ENCODE measurements around the gene C20orf173.

DNA sequence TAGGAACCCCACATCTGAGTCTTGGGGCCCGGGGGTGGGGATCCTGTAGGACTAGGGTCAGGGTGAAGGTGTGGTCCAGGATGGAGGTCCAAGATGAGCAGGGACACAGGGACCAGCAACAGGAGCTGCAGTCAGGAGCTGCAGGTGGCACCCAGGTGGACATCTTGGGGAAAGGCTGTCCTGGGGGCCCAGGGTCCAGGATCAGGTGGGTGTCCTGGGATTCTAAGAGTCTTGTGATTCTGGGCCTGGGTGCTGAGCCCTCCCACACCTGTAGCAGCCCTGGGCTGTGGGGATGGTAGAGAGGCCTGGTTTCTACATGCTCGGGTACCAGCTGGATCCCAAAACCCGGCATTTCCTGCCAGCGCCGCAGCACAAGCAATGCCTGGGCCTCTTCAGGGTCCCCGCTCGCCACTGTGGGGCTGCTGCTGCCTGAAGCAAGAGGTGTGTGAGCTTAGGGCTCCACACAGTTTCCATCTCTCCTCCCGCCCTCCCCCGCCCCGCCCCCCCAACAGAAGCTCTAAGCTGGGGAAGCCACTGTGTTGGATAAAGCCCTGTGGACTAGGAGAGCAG lies 33.2 kb upstream of the C20orf173 start:
- TF ChIP-seq CTCF (IDR thresholded peaks at IDR 0.05) (no peak), POLR2A (IDR thresholded peaks at IDR 0.05) (no peak)
